GM12892 (cell line): Measurements from ENCODE around the gene ZWINT.

ENCODE experiments used
- POLR2A ChIP-seq: IDR thresholded peaks from 2 replicates; pipeline ENCODE4 v1.6.1; 2011; ENCODE audit warnings: low read depth, low read length, control low read depth
- POLR2AphosphoS5 ChIP-seq: IDR thresholded peaks from 2 replicates; pipeline ENCODE4 v1.6.1; 2011; ENCODE audit warnings: low read depth, low read length, control low read depth
- TAF1 ChIP-seq: IDR thresholded peaks from 2 replicates; pipeline ENCODE4 v1.6.1; 2011; ENCODE audit warnings: low read depth, mild to moderate bottlenecking, control low read depth, low read length, borderline replicate concordance

GRCh38 chr10:56341612-56342011 lies 19.4 kb downstream of the ZWINT start:
- TF ChIP-seq POLR2AphosphoS5 = no peak
- TF ChIP-seq POLR2A = no peak
- no peak for TF ChIP-seq TAF1
